GM18505 (cell line): ENCODE results near the gene ASIP.
"Not testable (repeated sequence)": the region's sequence is repeated elsewhere in the genome, so short reads cannot be mapped to it uniquely, and the experiment has no call there.

Experiments used
- ATAC-seq: cut with Tn5 transposase; IDR thresholded peaks from one replicate; pipeline ENCODE4 v1.9.1; 2021; ENCODE audit not compliant: unreplicated experiment
- POLR2A ChIP-seq: IDR thresholded peaks from 4 replicates; pipeline ENCODE4 v1.6.1; 2011; ENCODE audit warnings: borderline replicate concordance; ENCODE audit not compliant: insufficient read depth, insufficient read length; ENCODE audit errors: extremely low read depth

ASIP gene

GRCh38 chr20:34240693-34241615 is at the start of gene ASIP:
TSS of gene ASIP (plus strand) at chr20:34241423. CDS start at chr20:34260375, 18,952 bp downstream.
- no peak for ATAC-seq
- no peak for TF ChIP-seq POLR2A

- TF ChIP-seq POLR2A: no peak
- ATAC-seq: no peak
These were observed 48.2 kb upstream of the ASIP start for GRCh38 chr20:34193051-34193450.

- TF ChIP-seq POLR2A: no peak
- no peak for ATAC-seq
These were observed 42.0 kb upstream of the ASIP start for GRCh38 chr20:34199183-34199582.

- TF ChIP-seq POLR2A: no peak
- no peak for ATAC-seq
These were observed 41.2 kb upstream of the ASIP start for GRCh38 chr20:34200023-34200422.

- no peak for ATAC-seq
- no peak for TF ChIP-seq POLR2A
These were observed 39.7 kb upstream of the ASIP start for GRCh38 chr20:34201531-34201930.

- not testable (repeated sequence) for ATAC-seq
These were observed 35.9 kb upstream of the ASIP start for GRCh38 chr20:34205172-34205880.

GRCh38 chr20:34209111-34209510 is 32.1 kb upstream of the ASIP start:
- no peak for ATAC-seq
- no peak for TF ChIP-seq POLR2A

- no peak for TF ChIP-seq POLR2A
- no peak for ATAC-seq
These were observed 31.0 kb upstream of the ASIP start for GRCh38 chr20:34210271-34210670.

- TF ChIP-seq POLR2A: no peak
These were observed 29.6 kb upstream of the ASIP start for GRCh38 chr20:34211591-34211990.

GRCh38 chr20:34213213-34213612 is 28.0 kb upstream of the ASIP start:
- ATAC-seq: no peak
- TF ChIP-seq POLR2A: no peak

More at GRCh38 chr20:34211591-34211990, 29.6 kb upstream of the ASIP start:
- no peak for ATAC-seq

GRCh38 chr20:34215711-34216381 is 25.4 kb upstream of the ASIP start:
- TF ChIP-seq POLR2A: no peak
- ATAC-seq: no peak

- no peak for TF ChIP-seq POLR2A
- no peak for ATAC-seq
These were observed 24.9 kb upstream of the ASIP start for GRCh38 chr20:34216382-34216742.

GRCh38 chr20:34220561-34220960 is 20.7 kb upstream of the ASIP start:
- no peak for TF ChIP-seq POLR2A

More at GRCh38 chr20:34220561-34220960, 20.7 kb upstream of the ASIP start:
- ATAC-seq: no peak
